ENCODE results near the gene PIGV.

DNA sequence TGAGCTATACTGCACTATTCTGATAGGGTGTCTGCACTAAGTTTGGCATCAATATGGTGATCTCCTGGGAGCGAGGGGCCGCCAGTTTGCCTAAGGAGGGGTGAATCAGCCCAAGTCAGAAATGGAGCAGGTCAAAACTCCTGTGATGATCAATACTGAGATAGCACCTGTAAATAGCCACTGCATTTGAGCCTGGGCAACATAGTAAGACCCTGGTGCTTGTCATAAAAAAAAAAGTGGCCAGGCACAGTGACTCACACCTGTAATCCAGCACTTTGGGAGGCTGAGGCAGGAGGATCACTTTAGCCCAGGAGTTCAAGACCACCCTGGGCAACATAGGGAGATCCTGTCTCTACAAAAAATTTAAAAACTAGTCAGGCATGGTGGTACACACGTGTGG is 27.1 kb downstream of the PIGV start:
- TF ChIP-seq POLR2A (IDR thresholded peaks at IDR 0.05), result no peak
- TF ChIP-seq, protein P1, sequence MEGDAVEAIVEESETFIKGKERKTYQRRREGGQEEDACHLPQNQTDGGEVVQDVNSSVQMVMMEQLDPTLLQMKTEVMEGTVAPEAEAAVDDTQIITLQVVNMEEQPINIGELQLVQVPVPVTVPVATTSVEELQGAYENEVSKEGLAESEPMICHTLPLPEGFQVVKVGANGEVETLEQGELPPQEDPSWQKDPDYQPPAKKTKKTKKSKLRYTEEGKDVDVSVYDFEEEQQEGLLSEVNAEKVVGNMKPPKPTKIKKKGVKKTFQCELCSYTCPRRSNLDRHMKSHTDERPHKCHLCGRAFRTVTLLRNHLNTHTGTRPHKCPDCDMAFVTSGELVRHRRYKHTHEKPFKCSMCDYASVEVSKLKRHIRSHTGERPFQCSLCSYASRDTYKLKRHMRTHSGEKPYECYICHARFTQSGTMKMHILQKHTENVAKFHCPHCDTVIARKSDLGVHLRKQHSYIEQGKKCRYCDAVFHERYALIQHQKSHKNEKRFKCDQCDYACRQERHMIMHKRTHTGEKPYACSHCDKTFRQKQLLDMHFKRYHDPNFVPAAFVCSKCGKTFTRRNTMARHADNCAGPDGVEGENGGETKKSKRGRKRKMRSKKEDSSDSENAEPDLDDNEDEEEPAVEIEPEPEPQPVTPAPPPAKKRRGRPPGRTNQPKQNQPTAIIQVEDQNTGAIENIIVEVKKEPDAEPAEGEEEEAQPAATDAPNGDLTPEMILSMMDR (IDR thresholded peaks at IDR 0.05), result no peak
